CD4-positive, alpha-beta T cell treated with Interleukin-4 for 1 hour (primary cell): ENCODE measurements around the gene MR1.

ENCODE experiments used
- DNase-seq, 2 donors: peaks; one replicate each; pipeline ENCODE4 v3.0.0-alpha.2; 2020 to 2022

The MR1 gene

DNA sequence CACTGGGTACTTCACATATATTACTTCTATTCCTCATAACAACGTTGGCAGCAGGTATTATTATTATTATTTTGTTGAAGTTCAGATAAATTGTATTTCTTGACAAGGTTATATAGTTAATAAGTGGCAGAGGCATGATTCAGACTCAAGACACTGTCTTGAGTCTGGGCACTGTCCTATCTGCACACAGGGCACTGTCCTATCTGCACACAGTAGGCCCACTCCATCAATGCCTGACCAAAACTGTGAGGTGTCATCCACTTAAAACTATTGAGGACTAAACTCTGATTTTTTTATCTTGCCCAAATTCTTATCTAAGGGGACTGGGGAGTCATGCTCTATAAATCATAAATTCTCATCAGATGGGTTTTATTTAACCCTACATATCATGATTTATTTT lies 30.9 kb downstream of the MR1 start:
- no peak for DNase-seq

DNA sequence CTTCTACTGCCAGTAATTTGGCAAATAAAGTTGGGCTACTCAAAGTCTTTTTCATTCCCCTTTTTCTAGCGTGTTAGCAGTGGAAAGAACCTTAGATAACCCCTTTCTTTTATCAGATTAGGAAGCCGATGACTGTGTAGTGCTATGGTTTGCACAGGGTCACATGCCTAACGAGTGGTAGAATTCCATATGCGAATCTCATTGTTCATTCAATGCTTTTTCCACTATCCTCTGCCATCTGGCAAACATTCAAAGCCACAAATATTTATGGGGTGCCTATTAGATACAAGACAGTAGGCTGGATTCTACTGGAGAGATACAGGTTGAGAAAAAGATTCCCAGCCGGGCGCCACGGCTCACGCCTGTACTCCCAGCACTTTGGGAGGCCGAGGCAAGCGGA lies 39.9 kb downstream of the MR1 start:
- DNase-seq = no peak

DNA sequence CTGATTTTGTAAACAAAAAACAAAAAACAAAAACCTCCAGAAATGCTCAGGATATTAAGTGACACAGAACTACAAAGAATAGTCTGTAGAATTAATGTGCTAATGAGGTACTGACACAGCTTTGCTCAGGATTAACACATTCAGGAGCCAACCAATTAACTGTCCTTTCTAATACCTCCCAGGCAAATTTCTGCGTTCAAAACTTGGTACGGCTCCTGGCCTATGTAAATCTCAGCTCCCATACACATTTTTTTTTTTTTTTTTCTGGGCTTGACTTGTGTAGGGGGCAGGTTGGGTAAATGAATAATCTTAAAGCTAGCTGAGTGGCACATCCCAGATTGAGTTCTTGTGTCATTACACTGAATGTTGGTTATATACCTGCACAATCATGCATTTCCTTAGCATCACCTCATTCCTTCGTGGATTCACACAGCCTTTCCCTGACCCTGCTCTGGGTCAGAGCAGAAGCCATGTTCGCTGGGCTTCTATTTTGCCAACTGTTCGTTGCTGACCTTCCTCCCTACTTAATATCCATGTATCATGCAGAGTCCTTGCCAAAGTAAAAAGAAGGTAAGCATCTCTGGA lies 42.1 kb downstream of the MR1 start:
- no peak for DNase-seq

DNA sequence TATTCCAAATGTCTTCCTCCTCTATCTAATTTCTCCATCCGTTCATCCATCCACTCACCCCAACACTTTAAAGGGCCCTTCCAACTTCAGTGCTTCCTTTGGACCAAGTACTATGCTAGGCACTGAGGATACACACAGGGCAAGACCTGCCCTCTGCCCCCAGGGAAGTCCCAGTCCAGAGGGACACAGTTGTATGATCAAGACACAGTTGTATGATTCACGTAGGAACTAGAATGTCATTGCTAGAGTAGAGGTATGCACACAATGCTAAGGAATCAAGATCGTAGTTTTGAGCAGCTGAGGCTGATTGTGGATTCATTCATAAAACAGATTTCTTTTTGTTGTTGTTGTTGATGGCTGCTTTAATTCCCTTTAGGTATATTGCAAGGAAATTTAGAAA lies 43.1 kb downstream of the MR1 start:
- no peak for DNase-seq

DNA sequence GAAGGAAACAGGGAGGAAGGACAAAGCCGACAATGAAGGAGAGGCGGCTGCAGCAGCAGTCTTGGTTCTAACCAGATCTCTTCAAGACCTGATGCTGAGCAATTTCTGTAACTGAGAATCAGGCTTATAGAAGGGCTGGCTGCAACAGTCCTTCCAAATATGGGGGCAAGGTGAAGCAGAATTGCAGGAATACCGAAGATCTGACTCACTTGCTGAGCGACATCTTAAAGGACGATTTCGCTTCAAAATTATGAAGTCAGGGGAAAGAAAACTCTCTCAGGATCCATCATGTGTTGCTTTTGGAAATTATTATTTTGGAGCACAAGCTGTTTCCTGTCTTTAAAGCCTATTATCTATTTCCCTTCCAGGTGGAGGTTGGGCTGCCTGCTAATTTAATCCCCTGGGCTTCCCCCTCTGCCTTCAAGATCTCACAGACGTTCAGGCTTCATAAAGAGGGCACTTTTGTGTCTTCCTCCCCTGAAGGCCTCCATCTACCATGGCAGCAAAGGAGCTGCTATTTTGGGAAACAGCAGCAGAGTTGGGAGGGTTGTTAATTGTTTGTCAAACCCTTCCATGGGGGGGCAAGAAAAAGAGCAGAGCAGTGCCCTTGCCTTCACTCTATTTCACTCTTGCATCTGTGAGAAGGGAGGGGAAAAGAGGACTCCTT lies 43.9 kb downstream of the MR1 start:
- DNase-seq = no peak

DNA sequence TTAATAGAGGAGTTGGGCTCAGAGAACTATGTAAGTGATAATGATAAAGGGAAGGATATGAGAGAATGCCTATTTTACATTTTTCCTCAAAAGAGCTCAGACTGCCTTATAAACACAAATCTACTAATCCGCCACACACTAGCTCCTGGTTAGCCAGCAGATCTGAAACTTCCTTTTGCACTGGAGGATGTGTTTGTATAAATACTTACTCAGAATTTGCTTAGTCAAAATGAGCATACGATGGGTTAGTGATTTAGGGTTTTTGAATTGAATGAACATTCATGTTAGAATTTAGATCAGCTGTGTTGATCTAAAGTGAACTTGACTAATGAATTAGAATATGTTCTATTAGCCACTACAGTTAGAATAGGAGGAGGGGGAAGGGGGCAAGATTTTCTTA lies 45.6 kb downstream of the MR1 start:
- DNase-seq = no peak

DNA sequence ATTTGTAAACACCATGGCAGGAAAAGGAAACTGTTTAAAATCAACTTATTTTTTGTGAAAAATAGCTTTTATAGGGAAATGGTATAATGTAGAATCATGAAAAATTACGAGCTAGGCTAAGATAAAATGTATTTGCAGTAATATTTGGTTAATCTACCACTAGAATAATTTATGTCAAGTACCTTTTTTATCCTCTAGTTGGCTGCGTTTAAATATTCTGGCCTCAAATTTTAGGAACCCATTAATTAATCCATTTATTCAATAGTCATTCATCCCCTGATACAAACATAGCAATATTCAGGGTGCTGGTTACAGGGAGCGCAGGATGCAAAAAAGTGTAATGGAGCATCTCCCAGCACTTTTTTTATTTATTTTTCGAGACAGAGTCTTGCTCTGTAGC lies 46.1 kb downstream of the MR1 start:
- no peak for DNase-seq

DNA sequence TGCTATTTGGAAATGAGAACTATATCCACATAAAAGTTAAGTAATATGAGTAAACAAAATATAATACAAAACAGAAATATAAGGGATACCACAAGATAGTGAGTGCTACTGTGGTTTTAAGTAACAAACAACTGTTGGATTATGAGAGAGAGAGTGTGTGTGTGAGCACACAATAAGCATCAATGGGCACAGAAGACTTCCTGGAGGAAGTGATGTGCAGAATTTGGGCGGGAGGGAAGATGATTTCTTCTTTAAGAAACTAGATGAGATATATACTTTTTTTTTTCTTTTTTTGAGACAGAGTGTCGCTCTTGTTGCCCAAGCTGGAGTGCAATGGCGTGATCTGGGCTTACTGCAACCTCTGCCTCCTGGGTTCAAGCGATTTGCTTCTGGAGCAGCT lies 46.8 kb downstream of the MR1 start:
- DNase-seq = no peak

DNA sequence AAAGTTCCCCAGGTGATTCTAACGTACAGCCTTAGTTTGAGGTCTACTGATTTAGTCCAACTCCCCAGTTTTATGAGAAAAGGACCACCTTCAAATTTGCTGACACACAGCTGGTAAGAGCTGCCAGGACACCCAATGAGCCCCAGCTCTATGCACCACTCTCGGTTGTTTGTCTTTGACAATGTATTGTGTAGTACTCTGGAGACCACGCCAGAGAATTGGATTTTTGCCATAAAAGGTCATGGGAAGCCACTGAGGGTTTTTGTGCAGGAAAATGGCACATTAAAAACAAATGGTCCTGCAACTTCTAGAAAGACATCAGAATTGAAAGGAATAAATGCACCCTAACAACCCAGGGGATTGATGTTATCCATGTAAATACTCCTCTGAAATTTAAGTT lies 47.6 kb downstream of the MR1 start:
- no peak for DNase-seq

DNA sequence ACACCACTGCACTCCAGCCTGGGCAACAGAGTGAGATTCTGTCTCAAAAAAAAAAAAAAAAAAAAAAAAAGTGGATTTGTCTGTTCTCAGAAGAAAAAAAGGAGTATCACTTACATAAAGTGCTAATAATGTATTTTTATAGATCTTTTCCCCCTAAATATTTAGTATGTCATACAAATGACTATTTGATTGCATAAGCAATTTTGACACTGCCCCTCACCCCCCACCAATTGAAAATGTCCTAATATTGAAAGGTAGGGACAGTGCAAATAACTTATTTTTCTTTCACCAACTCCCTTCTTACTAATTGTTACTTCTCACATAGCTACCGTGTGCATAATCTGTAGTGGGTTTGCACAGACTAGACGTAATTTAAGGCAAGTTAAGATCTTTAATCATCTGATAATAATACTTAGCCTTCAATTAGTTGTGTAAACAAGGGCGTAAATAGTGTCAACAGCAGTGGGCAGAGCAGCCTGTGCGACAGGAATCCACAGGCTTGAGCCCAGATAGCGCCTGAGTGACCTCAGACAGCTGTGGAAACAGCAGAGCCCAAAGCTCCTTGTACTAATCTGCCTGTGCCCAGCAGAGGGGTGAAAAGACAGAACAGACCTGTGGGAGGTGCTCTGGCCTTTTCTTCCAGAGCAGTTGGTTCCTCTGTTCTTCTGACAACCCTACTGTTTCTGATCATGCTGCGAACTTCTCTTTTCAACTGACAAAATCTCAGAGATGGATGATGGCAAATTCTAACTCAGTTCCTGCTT lies 50.2 kb downstream of the MR1 start:
- peak; percentile 77 to 82 for DNase-seq

DNA sequence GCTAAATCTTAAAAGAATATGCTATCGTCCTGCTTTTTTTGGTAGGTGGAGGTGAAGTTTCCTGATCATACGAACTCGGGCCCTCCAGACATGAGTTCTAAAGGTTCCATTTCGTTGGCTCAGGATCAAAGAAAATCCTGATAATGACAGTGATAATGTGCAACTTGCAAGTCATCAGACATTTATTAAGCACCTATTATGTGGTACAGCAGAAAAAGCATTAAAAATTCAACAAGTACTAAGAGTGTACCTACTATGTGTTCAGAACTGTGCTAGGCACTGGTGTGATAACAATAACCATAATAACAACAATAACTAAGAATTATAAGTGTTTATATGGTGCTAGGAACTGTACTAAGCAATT lies 50.8 kb downstream of the MR1 start:
- DNase-seq = no peak

DNA sequence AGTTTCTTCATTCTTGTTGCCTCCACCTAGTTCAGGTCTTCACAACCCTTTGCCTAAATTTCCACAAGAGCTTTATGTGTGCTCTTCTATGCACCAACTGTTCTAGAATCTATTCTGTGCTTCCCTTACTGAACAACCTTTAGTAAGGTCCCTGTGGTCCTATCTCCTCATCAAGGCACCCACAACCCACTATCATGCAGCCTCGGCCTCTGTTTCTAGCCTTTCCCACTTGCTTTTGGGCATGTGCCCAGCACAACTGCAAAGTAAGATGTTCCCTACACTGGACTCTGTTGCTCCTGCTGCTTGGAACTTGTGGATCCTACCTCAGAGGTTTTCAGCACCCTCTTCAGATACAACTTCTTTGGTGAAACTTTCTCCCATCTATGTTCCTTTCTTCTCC lies 52.3 kb downstream of the MR1 start:
- DNase-seq = no peak

DNA sequence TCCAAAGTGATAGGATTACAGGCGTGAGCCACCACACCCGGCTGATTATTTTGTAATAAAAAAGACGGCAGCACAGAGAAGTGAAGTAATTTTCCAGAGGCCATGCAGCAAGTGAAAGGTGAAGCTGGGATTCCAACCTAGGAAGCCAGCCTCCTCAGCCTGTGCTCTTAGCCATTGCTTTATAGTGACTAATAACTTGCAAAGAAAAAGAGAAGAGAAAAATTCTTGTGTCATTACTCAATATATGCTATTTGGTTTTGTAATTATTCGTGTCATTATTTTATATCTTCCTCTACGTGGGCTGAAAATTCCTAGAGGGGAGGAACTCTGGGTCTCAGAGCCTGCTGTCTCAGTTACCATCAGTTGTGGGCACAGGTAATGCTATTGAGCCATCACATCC lies 53.1 kb downstream of the MR1 start:
- DNase-seq = peak in 1 of 2 donors; percentile 30

DNA sequence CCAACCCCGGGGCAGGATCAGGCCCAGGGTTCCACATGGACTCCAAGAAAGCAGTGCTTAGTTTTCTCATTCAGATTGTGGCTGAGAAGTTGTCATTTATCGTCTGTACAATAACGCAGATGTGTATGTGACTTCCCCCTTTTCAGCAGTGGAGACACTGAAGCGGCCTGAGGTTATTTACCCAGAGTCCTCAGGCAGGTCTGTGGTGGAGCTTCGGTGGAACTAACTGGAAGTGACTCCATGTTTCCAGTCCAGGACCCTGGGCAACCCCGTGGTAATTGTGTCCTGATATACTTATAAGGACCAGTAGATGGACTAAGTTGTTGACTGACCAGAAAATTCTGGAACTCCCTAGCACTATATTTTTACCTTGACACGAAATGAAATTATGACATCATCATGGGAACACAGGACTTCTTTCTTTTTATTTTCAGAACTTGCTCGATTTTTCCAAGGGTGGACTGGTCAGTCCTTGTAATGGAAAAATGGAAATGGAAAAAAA lies 53.7 kb downstream of the MR1 start:
- DNase-seq = peak; percentile 34 to 78

DNA sequence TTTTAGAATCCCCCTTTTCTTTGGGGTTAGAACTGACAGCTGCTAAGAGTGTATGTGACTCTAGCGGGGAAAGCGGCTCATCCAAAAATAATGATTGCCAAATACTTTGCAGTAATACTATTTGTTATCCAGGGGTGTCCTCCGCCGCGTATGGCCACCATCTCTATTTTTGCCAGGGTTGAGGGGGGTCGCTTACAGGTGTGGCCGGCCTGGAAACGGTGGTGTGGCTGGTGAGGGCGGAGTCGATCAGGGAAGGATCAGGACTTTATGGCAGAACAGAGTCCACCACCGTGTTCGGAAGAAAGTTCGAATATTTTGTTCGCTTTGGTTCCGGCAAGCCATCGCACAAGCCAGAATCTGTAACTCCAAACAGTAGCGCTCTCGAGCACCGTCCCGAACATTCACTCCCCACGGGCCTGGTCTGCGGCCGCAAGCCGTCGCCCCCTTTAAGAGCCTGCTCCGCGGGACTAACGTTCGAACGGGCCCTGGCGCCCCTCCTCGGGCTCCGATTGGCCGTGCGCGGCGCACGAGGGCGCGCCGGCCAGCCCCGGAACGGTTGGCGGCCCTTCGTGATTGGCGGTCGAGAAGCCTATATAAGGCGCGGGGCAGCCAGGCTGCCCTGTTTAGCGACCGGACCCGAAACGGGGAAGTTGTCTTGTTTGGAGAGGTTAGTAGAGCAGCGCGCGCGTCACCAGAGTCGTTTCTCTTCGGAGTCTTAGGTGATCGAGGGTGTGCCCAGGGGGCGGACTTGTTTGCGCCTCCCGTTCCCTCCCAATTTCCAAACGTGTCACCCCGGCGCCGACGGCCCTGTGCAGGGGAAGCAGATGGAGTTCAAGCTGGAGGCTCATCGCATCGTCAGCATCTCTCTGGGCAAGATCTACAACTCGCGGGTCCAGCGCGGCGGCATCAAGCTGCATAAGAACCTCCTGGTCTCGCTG lies 54.6 kb downstream of the MR1 start, which contains the start of gene IER5:
Gene IER5 (plus strand): TSS at position 622 of the 938 bp plus-strand sequence. CDS start 203 bp downstream, at position 825.
- peak; percentile 98 for DNase-seq

DNA sequence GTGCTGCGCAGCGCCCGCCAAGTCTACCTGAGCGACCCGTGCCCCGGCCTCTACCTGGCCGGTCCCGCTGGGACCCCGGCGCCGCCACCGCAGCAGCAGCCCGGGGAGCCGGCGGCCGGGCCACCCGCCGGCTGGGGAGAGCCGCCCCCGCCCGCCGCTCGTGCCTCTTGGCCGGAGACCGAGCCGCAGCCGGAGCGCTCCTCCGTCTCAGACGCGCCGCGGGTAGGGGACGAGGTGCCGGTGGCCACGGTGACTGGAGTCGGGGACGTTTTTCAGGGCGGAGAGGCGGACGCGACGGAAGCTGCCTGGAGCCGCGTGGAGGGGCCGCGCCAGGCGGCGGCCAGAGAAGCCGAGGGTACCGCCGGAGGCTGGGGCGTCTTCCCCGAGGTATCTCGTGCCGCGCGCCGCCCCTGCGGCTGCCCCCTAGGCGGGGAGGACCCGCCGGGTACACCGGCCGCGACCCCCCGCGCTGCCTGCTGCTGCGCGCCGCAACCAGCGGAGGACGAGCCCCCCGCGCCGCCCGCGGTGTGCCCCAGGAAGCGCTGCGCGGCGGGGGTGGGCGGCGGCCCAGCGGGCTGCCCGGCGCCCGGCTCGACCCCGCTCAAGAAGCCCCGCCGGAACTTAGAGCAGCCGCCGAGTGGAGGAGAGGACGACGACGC lies 55.4 kb downstream of the MR1 start:
- DNase-seq = no peak

DNA sequence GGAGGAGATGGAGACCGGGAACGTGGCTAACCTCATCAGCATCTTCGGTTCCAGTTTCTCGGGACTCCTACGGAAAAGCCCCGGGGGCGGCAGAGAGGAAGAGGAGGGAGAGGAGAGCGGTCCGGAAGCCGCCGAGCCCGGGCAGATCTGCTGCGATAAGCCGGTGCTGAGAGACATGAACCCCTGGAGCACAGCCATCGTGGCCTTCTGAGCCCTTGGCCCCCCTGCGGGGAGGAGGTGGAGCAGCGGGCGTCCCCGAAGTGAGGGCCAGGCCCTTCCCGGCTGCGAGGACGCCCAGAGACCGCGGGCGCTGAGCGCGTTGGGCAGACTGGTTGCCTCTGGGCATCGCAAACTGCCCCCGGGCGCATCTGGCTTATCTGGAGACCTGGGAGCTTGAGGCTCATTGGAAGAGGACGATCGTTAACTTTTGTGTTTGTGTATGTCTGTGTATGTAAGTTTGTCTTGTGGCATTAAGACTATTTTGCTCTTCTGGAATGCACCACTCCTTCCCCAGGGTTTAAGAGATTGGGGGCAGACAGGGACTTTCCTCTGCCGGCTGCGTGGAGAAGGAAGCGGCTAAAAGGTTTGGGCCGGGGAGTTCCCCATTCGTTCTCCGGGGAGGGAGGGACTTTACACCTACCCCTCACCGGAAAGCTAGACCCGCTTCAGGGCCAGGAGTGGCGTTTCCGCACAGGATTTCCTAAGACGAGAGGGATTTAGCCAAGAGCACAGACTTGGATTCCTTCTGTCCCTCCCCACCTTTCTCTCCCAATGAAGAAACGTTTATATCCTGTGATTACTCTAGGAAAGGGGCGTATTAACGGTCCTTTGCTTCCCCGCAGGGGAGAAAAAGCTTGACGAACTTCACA lies 56.1 kb downstream of the MR1 start:
- DNase-seq = peak; percentile 91 to 92

DNA sequence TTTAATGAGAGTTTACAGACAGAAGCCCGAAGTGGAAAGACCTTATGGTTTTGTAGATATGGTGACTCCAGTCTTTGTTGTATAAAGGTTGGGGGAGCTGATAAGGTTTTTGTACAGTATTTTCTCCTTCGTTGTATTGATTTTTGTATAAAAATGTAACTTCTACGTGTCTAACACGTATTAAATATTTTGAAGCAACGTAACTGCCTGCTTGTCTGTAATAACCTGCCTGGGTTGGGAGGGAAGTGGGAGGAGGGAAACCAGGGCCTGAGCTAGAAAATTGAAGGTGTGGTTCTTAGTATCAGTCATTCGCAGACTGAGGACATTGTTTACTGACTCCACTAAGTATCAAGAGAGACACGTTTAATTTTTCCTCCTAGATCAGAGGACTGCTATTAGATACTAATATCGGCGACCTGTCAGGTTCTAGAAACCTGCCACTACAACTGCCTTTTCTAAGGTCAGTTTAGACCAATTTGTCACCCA lies 56.9 kb downstream of the MR1 start:
- peak; percentile 48 to 70 for DNase-seq

DNA sequence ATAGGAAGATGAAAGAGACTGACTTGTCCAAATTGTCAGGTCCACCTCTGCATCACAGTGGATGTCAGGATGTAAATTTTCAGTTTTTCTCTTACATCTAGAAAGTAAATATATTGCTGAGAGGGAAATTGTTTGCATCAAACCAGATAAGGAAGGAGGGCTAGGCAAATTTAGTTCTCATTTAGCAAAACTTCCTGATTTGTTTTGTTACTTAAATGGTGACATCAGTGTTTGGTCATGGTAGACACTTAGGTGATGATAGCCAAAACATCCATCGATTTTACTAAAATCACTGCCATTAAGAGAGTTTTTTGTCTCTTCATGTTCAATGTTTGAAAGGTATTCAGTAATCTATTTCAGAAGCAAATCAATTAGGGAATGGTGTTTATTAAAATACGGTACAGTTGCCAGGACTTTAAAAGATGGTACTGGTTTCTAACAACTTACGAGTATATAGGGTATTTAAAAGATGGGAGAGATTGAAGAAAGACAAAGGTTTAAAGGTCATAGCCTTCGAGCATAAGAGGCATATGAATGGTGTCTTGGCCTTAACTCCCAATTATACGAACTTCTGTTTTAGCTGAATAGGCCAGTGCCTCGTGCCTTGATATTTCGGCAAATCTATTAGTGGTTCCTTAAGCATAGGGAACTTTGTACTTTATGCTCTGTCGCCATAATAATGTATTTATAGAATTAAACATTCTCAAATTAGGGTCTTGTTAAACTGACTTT lies 57.7 kb downstream of the MR1 start:
- peak in 1 of 2 donors; percentile 30 for DNase-seq

DNA sequence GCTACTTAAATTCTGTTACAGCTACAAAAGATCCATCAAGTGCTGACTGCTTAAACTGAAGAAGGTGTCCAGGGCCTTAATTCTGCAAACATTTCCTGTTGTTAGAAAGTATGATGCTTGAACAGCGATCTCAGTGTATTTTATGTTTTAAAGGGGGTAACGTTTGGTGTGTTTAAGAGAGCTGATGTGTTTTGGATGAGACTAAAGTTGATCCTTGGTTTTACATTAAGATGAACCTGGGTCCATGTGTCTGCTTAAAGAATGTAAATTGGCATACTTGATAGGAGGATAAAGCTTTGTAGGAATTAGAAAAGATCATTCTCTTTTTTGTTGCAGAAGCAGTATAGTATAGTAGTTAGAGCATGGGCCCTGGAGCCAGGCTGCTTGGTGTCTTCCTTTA lies 58.3 kb downstream of the MR1 start:
- no peak for DNase-seq
